Stimulated activated CD4-positive, alpha-beta T cell treated with anti-CD3 and anti-CD28 coated beads, TNF-alpha, amount 100 ng/mL, for 24 hours (primary cell): ENCODE results near the gene OAS3.

Source experiments
- DNase-seq, 3 experiments: peaks; one replicate each; pipeline ENCODE4 v3.0.0-alpha.2; 2020; ENCODE audit warnings: low read depth in 3 of 3

The OAS3 gene

GRCh38 chr12:113014565-113014964 lies 76.3 kb downstream of the OAS3 start:
- DNase-seq = no peak

GRCh38 chr12:113016796-113017195 lies 78.5 kb downstream of the OAS3 start:
- no peak for DNase-seq

GRCh38 chr12:113019025-113019424 lies 80.8 kb downstream of the OAS3 start:
- no peak for DNase-seq

GRCh38 chr12:113021500-113021899 lies 83.2 kb downstream of the OAS3 start:
- DNase-seq = no peak
